Lung microvascular endothelial cell (primary cell): ENCODE results near the gene KRT82. TPM values are rescaled to one million over a fixed set of nuclear protein-coding genes. Genes with fewer than 3 reads are reported as not detected.
"Not testable (repeated sequence)": the region's sequence is repeated elsewhere in the genome, so short reads cannot be mapped to it uniquely, and the experiment has no call there.

ENCODE experiments used
- DNase-seq, 2 donors: peaks; one replicate each; pipeline versions ENCODE4 v3.0.0 to v3.0.0-alpha.2; 2010; ENCODE audit warnings: low read depth in 2 of 2
- total RNA-seq: library from RNA; depleted of rRNA; stranded (reverse); fragments of >200 nt; gene quantifications from 2 replicates; pipeline ENCODE4 v1.2.1, GENCODE V29; 2014

KRT82 gene
- not detected in 2 replicates for total RNA-seq

- no peak for DNase-seq
Observed at GRCh38 chr12:52405922-52406385, at the start of gene KRT82. Gene KRT82, minus strand, starts transcription at chr12:52406335. Its CDS starts 58 bp downstream, at chr12:52406277.

GRCh38 chr12:52455821-52456220, 49.7 kb upstream of the KRT82 start:
- no peak for DNase-seq

GRCh38 chr12:52454411-52455201, 48.5 kb upstream of the KRT82 start:
- no peak for DNase-seq

- no peak for DNase-seq
Observed at GRCh38 chr12:52452101-52452500, 46.0 kb upstream of the KRT82 start, which contains the start of gene KRT6B. Gene KRT6B, minus strand, starts transcription at chr12:52452146. Its CDS starts 68 bp downstream, at chr12:52452078.

GRCh38 chr12:52448228-52448627, 42.1 kb upstream of the KRT82 start:
- no peak for DNase-seq

- not testable (repeated sequence) for DNase-seq
Observed at GRCh38 chr12:52447196-52447595, 41.1 kb upstream of the KRT82 start.

- DNase-seq: no peak
Observed at GRCh38 chr12:52446367-52447045, 40.4 kb upstream of the KRT82 start.

- DNase-seq: no peak
Observed at GRCh38 chr12:52445876-52446275, 39.7 kb upstream of the KRT82 start.

- no peak for DNase-seq
Observed at GRCh38 chr12:52444647-52445595, 38.8 kb upstream of the KRT82 start.

GRCh38 chr12:52443966-52444365, 37.8 kb upstream of the KRT82 start:
- DNase-seq: no peak

- no peak for DNase-seq
Observed at GRCh38 chr12:52442600-52443061, 36.5 kb upstream of the KRT82 start.

GRCh38 chr12:52441320-52441911, 35.3 kb upstream of the KRT82 start:
- DNase-seq: no peak

- DNase-seq: no peak
Observed at GRCh38 chr12:52440821-52441319, 34.7 kb upstream of the KRT82 start.

GRCh38 chr12:52439845-52440244, 33.7 kb upstream of the KRT82 start:
- no peak for DNase-seq

- DNase-seq: no peak
Observed at GRCh38 chr12:52439420-52439819, 33.3 kb upstream of the KRT82 start.

GRCh38 chr12:52438305-52439301, 32.5 kb upstream of the KRT82 start:
- DNase-seq: no peak

GRCh38 chr12:52437508-52437907, 31.4 kb upstream of the KRT82 start:
- DNase-seq: no peak

- no peak for DNase-seq
Observed at GRCh38 chr12:52436828-52437474, 30.8 kb upstream of the KRT82 start.
